GM18526 (cell line): ENCODE measurements around the gene C18orf54.

Experiments
- POLR2A ChIP-seq: IDR thresholded peaks from 3 replicates; pipeline ENCODE4 v1.6.1; 2011; ENCODE audit not compliant: insufficient read length; ENCODE audit errors: extremely low read depth

The C18orf54 gene

GRCh38 chr18:54378057-54378456 is 20.4 kb downstream of the C18orf54 start:
- no peak for TF ChIP-seq POLR2A

DNA sequence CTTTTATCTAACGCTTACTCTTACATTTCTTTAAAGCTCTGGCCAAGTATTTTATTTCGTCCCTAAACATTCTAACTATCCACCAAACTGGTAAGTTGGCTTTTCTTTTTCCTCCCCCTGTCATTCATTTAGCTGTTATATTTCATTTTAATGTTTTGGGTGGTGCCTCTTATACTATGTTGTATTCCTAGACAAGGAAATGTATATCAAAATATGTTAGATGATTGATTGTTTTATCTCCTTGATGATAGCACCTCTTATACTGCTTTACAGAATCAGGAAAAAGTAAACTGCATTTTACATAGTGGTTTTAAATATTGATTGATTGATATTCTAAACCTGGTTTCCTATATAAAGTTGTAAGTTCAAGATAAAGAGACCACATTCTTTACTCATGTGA is 23.9 kb downstream of the C18orf54 start:
- TF ChIP-seq POLR2A: no peak

GRCh38 chr18:54382076-54382475 is 24.4 kb downstream of the C18orf54 start:
- no peak for TF ChIP-seq POLR2A

- no peak for TF ChIP-seq POLR2A
Observed at GRCh38 chr18:54382733-54383252, 25.1 kb downstream of the C18orf54 start.

GRCh38 chr18:54386043-54386442 is 28.3 kb downstream of the C18orf54 start:
- TF ChIP-seq POLR2A: no peak

DNA sequence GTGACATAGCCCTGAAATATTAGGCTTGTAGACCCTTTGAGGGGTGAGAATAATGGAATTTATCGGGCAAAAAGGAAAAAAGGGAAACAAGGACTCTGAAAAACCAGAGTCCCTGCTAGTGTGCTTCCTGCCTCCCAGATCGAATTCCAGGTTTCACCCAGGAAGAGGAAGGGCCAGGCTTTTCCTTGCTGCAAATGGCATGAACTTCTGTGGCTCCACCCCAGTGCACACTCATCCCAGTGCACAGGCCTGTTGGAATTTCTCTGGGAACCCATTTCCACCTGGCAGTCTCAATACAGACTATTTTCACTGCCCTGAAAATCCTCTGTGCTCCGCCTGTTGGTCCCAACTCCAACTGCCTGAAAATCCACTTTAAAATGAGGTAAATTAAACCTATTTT is 29.9 kb downstream of the C18orf54 start:
- TF ChIP-seq POLR2A: no peak

- TF ChIP-seq POLR2A: no peak
Observed at GRCh38 chr18:54388203-54389142, 30.8 kb downstream of the C18orf54 start.

DNA sequence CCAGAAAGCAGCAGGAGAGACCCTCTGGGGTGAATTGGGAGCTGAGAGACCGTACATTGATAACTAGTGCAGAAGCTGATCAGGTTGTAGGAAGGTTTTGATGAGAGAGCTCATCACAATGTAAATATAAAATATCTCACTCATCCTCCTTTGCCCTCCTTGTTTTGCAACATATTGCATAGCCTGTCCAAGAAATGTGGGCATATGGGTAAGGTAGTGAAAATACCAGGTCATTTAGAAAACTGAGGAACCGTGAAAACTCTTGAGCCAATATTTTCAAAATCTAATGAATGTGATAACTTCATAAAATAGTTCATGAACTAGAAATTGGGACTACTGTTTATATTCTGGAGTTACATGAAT is 31.4 kb downstream of the C18orf54 start:
- no peak for TF ChIP-seq POLR2A

GRCh38 chr18:54390838-54391237 is 33.1 kb downstream of the C18orf54 start:
- TF ChIP-seq POLR2A: no peak

DNA sequence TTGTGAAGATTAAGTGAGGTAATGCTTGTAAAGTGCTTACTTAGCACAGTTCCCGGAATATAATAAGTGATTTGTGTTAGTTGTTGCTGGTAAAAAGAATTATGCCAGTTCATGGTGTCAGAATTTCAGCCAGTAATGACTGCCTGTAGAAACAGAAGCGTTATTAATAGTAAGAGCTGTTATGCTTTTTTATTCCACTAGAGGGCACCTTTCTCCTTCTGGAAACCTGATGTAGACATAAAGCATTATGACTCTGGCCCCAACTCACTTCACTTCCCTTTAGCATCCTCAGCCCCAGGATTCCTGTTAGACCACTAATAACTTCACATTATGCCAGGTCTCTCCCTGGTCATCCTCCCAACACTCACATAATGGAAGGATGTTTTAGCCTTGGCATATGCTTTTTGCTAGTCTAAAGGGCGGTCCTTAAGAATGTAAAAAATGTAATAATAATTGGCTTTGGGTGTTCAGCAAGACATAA is 34.9 kb downstream of the C18orf54 start:
- no peak for TF ChIP-seq POLR2A

- TF ChIP-seq POLR2A: no peak
Observed at GRCh38 chr18:54393648-54394294, 36.1 kb downstream of the C18orf54 start.

- TF ChIP-seq POLR2A: no peak
Observed at GRCh38 chr18:54396760-54397159, 39.1 kb downstream of the C18orf54 start.

GRCh38 chr18:54405290-54405689 is 47.6 kb downstream of the C18orf54 start:
- TF ChIP-seq POLR2A: no peak

- TF ChIP-seq POLR2A: no peak
Observed at GRCh38 chr18:54411781-54412180, 54.1 kb downstream of the C18orf54 start.

- no peak for TF ChIP-seq POLR2A
Observed at GRCh38 chr18:54415086-54415485, 57.4 kb downstream of the C18orf54 start.

GRCh38 chr18:54416436-54416835 is 58.7 kb downstream of the C18orf54 start:
- no peak for TF ChIP-seq POLR2A
